OCI-LY7 (cell line): Measurements from ENCODE around the gene VSX1. TPM values are rescaled to one million over a fixed set of nuclear protein-coding genes. Genes with fewer than 3 reads are reported as not detected.

Experiments used
- BruUV-seq: library from RNA; stranded (reverse); fragments of 400-500 nt; replicated peaks from 2 replicates; lab custom pipeline; 2021; lab: Mats Ljungman, UMichigan
- CTCF ChIA-PET: fragments of 300-600 bp; sonication (Branson Sonifier 250); formaldehyde crosslinking; loops from one replicate; lab custom pipeline; 2022; ENCODE audit warnings: antibody characterized with exemption; ENCODE audit not compliant: unreplicated experiment; lab: Charles Lee
- POLR2A ChIA-PET: fragments of 300-600 bp; sonication (Branson Sonifier 250); formaldehyde crosslinking; loops from one replicate; lab custom pipeline; 2022; ENCODE audit warnings: antibody characterized with exemption; lab: Charles Lee
- DNase-seq: peaks from one replicate; pipeline ENCODE4 v3.0.0-alpha.2; 2015; ENCODE audit warnings: low spot score
- H2AFZ ChIP-seq: fragments of 200-600 bp; sonication (generic), shearing (Covaris generic); 2 replicates; pipeline ENCODE4 v1.6.1; 2014; ENCODE audit warnings: mild to moderate bottlenecking, antibody characterized with exemption, low read length, moderate library complexity
- H3K27ac ChIP-seq: fragments of 200-600 bp; sonication (generic); 2 replicates; pipeline ENCODE4 v1.5.1; 2014; ENCODE audit warnings: mixed run types, low read depth, mild to moderate bottlenecking, moderate library complexity, low read length, inconsistent platforms; ENCODE audit not compliant: poor library complexity, severe bottlenecking
- H3K36me3 ChIP-seq: fragments of 200-600 bp; sonication (generic); 2 replicates; pipeline ENCODE4 v1.6.1; 2014; ENCODE audit warnings: mild to moderate bottlenecking, antibody characterized with exemption, low read length, moderate library complexity, mixed read lengths; ENCODE audit not compliant: insufficient read depth
- H3K4me1 ChIP-seq: fragments of 200-600 bp; sonication (generic); 2 replicates; pipeline ENCODE4 v1.5.1; 2014; ENCODE audit warnings: mild to moderate bottlenecking, low read length; ENCODE audit not compliant: insufficient read depth, poor library complexity, severe bottlenecking
- H3K4me2 ChIP-seq: fragments of 200-600 bp; sonication (generic); 2 replicates; pipeline ENCODE4 v1.6.1; 2014; ENCODE audit warnings: mild to moderate bottlenecking, low read length
- H3K4me3 ChIP-seq: fragments of 200-600 bp; sonication (generic); 2 replicates; pipeline ENCODE4 v1.5.1; 2014; ENCODE audit warnings: mild to moderate bottlenecking, low read depth, low read length; ENCODE audit not compliant: poor library complexity, severe bottlenecking
- H3K79me2 ChIP-seq: fragments of 200-600 bp; sonication (generic); 2 replicates; pipeline ENCODE4 v1.6.1; 2016; ENCODE audit warnings: low read depth, mild to moderate bottlenecking, low read length, moderate library complexity, mixed read lengths; ENCODE audit not compliant: insufficient read depth
- H3K9me2 ChIP-seq: fragments of 200-600 bp; sonication (generic); 2 replicates; pipeline ENCODE4 v1.6.1; 2016; ENCODE audit warnings: mild to moderate bottlenecking, low read length, mixed read lengths; ENCODE audit not compliant: insufficient read depth
- H3K9me3 ChIP-seq: fragments of 200-600 bp; sonication (generic); 2 replicates; pipeline ENCODE4 v1.6.1; 2014; ENCODE audit warnings: mild to moderate bottlenecking, mixed run types, low read length, mixed read lengths
- H4K20me1 ChIP-seq: fragments of 200-600 bp; sonication (generic); 2 replicates; pipeline ENCODE4 v1.6.1; 2014; ENCODE audit warnings: mild to moderate bottlenecking, antibody characterized with exemption, low read length, moderate library complexity, mixed read lengths; ENCODE audit not compliant: insufficient read depth
- EZH2phosphoT487 ChIP-seq: fragments of 200-600 bp; sonication (generic); IDR thresholded peaks from 2 replicates; pipeline ENCODE4 v1.6.1; 2018; ENCODE audit warnings: low read depth, borderline replicate concordance, mild to moderate bottlenecking, mixed run types, antibody characterized with exemption, low read length, moderate library complexity, mixed read lengths
- intact Hi-C: fragments of 100-400 bp; cut with micrococcal nuclease; formaldehyde crosslinking; loops from one replicate; pipeline ENCODE4 v1.10.0; 2022; ENCODE audit not compliant: unreplicated experiment
- total RNA-seq, 2 experiments: library from RNA; depleted of rRNA in 1 of 2; stranded (reverse); fragments of >200 nt in 1 of 2; shearing (Covaris generic) in 1 of 2; gene quantifications; 2 replicates each; pipeline ENCODE4 v1.2.3, GENCODE V29; 2014 to 2022
- TF ChIP-seq, protein P1 (sequence below): fragments of 200-600 bp; sonication (generic); conservative IDR thresholded peaks from 2 replicates; pipeline ENCODE4 v1.5.1; 2014; ENCODE audit warnings: mild to moderate bottlenecking, antibody characterized with exemption, low read length, moderate library complexity, mixed read lengths

The VSX1 gene
- total RNA-seq, 2 experiments from 2014 or later, result not detected

DNA sequence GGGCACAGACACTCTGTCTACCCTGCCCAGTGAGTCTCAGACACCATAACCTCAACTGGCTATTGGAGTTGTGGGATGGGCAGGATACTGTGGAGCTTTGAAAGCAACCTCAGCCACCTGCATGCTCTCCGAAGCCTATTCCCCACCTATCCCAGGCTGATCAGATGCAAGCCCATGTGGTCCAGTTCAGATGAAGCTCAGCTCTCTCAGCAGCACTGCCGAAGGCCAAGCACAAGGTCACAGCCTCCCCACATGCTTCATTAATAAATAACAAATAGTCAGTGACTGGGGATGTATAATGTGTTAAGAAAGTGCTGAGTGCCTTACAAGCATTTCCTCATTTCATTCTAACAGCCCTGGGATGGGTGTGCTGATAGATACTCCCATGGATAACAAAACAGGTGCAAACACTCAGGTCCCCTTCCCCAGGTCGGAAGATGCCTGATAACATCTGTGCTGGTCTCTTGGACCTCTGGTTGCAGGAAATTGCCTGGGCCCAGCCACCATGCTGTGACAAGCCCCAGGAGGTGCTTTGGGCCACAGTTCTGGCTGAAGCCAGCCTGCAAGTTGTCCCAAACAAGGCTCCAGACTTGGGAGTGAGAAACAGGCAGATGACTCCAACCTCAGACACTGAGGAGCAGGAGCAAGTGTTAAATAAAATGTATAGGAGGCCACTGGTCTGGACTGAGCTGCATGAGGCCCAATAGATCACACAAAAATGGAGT lies 27.7 kb downstream of the VSX1 start:
- TF ChIP-seq, protein P1, sequence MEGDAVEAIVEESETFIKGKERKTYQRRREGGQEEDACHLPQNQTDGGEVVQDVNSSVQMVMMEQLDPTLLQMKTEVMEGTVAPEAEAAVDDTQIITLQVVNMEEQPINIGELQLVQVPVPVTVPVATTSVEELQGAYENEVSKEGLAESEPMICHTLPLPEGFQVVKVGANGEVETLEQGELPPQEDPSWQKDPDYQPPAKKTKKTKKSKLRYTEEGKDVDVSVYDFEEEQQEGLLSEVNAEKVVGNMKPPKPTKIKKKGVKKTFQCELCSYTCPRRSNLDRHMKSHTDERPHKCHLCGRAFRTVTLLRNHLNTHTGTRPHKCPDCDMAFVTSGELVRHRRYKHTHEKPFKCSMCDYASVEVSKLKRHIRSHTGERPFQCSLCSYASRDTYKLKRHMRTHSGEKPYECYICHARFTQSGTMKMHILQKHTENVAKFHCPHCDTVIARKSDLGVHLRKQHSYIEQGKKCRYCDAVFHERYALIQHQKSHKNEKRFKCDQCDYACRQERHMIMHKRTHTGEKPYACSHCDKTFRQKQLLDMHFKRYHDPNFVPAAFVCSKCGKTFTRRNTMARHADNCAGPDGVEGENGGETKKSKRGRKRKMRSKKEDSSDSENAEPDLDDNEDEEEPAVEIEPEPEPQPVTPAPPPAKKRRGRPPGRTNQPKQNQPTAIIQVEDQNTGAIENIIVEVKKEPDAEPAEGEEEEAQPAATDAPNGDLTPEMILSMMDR, result no peak
- no peak for TF ChIP-seq EZH2phosphoT487
- BruUV-seq, result no TSS peak
- no peaks in the 10 kb centered on the region for H4K20me1 ChIP-seq
- H3K27ac ChIP-seq, result no peak overlapping the region
- H3K4me1 ChIP-seq, result peaks cover 23% of the 10 kb centered on the region
- intact Hi-C loops, result no loop called here
- no peak overlapping the region for H3K4me3 ChIP-seq
- no peaks in the 10 kb centered on the region for H3K36me3 ChIP-seq
- no peaks in the 10 kb centered on the region for H3K79me2 ChIP-seq
- no peak overlapping the region for H3K4me2 ChIP-seq
- DNase-seq, result no peak
- POLR2A ChIA-PET, result no interaction called here
- H3K9me3 ChIP-seq, result no peaks in the 10 kb centered on the region
- CTCF ChIA-PET, result no interaction called here
- H2AFZ ChIP-seq, result no peak overlapping the region
- H3K9me2 ChIP-seq, result no peaks in the 10 kb centered on the region

DNA sequence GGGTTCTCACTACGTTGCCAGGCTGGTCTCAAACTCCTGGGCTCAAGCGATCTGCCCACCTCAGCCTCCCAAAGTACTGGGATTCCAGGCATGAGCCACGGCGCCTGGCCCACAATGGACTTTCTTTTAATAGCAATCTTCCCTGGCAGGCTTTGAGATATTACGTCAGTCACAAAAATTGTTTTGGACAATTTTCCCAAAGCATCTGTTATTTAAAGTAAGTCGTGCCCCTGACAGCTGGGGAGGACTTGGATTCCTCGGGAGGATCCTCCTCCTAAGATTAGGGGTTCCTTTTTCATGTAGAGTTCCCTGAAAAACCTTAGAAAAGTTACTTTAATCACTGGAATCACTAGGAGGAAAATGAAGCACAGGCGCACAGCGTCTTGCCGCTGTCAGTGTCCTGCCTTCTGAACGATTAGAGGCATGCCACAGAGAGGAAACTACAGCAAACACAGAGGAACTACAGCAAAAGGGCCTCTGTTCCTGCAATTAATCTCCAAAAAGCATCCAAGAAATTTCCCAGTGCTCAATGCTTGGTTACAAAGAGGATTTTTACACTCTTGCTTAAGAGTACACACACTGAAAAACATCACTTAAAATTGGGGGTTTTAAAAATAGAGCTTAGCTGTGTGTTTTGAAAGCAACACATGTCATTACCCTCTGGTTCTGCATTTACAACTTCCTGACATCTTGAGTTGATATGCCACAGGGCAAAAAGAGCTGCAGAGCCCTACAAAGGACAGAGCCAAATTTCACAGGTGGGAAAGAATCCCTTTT lies 28.5 kb downstream of the VSX1 start:
- peaks cover 18% of the 10 kb centered on the region for H3K4me1 ChIP-seq
- no peak overlapping the region for H3K27ac ChIP-seq
- no peak for DNase-seq
- ChIA-PET CTCF (no interaction called here), POLR2A (interaction anchor here (0.6 kb wide), 1 partner anchor 199 kb away, joined by 3 read pairs; no protein-coding TSS in a partner anchor)
- no peaks in the 10 kb centered on the region for H3K36me3 ChIP-seq
- no peaks in the 10 kb centered on the region for H3K9me3 ChIP-seq
- no peaks in the 10 kb centered on the region for H3K79me2 ChIP-seq
- H3K4me2 ChIP-seq, result no peak overlapping the region
- no peak overlapping the region for H3K4me3 ChIP-seq
- H3K9me2 ChIP-seq, result no peaks in the 10 kb centered on the region
- H2AFZ ChIP-seq, result no peak overlapping the region
- no peaks in the 10 kb centered on the region for H4K20me1 ChIP-seq
- BruUV-seq, result no TSS peak
- intact Hi-C loops, result no loop called here
- TF ChIP-seq EZH2phosphoT487, result no peak
- TF ChIP-seq, protein P1, result no peak
